ENCODE data around the gene STK11.
A peak's percentile ranks its signal among the peaks of the same experiment; 100 is the strongest.

STK11 gene

DNA sequence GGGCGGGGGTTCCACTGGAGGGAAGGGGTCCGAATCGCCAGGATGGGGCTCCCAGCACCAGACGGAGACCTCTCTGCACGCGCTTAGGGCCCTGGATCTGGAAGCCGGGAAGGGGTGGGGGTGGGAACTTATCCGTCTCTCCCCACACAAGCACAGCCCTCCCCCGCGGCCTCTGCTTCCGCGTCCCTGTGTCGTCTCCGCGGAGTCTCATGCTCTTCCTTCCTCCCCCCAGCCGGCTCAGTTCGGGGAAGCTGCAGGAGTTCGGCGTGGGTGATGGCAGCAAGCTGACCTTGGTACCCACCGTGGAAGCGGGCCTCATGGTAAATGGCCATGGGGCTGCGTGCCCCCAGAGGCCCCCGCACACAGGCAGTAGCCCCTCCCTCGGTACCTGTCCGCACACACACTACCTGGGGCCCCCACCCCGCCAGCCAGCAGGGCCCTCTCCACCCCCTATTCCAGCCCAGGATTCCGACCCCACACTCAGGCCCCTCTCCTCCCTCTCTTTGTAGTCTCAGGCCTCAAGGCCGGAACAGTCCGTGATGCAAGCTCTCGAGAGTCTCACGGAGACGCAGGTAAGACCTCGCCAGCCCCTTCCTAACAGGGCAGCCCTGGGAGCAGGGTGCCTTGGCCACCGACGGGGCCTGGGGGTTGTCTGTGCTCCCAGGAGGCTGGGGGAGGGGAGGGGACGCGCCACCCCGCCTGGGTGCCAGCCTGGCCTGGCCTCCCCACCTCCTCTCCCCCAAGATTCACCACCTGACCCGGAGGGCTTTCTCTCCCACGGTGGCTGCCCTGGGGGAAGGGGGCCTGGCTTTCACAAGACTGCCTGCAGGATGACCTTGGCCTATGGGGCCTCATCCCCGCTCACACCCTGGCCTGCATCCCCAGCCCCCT lies 46.0 kb downstream of the STK11 start:
- DNase-seq: no peak

DNA sequence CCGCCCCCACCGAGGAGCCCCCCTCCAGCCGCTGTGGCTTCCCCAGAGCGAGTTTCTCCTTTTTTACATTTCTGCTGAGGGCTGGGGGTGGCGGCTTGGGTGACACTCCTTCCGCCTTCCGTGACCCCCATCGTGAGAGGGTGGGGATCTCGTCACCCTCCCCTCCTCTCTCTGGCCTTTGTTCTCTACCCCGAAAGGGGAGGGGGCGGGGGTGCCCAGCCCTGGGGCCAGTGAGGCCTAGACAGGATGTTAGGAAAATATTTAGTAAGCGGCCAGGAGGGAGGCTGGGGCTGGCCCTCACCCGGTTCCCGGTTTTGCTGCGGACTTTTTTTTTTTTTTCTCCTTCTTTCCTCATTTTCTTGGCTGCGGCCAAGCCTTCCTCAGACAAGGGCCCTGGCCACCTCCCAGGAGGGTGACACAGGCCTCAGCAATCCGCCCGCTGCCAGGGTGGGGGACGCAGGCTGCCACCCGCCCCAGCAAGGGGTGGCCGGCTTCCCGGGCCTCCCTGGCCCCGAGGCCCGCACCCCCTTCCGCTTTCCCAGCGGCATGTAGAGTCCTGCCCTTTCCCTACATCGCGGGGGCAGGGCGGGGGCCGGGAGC lies 46.7 kb downstream of the STK11 start:
- DNase-seq: no peak

DNA sequence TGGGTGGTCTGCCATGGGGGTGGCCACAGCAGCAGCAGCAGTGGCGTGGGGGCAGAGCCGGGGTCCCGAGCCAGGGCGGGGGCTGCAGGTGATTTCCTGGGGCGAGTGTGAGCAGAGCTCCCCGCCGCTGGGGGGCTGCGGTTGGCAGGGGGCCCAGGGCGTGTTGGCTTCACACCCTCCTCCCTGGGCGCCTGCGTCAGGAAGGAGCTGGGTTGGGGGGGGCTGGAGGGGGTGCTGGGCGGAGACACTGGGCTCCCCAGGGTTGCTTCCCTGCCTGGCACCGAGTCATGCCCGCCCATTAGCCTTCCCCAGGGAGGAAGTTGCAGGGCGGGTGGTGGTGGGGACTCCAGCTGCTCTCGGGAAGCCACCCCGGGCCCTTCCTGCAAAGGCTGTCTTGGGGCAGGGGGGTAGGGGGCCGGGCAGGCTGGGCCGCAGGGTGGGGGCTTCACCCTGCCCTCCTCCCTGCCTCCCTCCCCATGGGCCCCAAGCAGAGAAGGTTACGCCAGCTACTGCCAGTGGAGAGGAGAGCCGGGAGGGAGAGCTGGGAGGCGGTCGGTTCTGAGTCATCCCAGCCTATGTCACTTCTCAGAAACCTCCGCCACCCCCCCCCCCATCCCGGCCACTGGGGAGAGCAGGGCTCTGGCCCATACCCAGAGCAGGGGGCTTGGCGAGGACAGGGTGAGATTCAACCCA lies 47.4 kb downstream of the STK11 start:
- peak; percentile 43 for DNase-seq

DNA sequence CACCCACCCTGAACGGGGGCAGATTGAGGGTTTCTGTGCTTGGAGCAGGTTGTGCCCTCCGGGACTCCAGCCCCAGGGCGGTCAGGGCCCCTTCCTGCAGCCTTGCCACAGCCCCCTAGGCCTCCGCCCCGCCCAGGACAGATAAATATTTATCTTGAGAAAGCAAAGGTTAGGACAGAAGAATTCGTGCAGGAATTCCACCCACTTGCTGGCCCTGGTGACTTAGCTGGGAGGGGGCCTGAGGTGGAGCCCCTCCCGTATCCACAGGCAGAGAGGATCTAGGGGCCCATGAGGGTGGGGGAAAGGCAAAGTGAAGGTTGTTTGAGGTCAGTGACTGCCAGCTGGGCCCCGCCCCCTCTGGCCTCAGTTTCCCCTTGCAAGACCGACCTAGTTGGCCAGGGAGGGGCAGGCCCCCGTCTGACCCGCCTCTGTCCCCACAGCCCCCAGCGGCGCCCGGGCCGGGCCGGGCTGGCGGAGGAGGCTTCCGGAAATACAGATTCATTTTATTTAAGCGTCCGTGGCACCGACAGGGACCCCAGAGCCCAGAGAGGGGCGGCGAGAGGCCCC lies 48.0 kb downstream of the STK11 start:
- DNase-seq: no peak

DNA sequence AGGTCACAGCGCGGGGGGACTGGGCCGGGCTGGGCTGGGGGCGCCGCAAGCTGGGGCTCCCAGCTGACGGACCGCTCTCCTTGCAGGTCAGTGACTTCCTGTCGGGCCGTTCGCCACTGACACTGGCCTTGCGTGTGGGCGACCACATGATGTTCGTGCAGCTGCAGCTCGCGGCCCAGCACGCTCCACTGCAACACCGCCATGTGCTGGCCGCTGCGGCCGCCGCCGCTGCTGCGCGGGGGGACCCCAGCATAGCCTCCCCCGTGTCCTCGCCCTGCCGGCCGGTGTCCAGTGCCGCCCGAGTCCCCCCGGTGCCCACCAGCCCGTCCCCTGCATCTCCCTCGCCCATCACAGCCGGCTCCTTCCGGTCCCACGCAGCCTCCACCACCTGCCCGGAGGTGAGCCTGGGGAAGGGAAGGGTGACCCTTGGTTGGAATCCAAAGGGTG lies 48.5 kb downstream of the STK11 start:
- DNase-seq: no peak

DNA sequence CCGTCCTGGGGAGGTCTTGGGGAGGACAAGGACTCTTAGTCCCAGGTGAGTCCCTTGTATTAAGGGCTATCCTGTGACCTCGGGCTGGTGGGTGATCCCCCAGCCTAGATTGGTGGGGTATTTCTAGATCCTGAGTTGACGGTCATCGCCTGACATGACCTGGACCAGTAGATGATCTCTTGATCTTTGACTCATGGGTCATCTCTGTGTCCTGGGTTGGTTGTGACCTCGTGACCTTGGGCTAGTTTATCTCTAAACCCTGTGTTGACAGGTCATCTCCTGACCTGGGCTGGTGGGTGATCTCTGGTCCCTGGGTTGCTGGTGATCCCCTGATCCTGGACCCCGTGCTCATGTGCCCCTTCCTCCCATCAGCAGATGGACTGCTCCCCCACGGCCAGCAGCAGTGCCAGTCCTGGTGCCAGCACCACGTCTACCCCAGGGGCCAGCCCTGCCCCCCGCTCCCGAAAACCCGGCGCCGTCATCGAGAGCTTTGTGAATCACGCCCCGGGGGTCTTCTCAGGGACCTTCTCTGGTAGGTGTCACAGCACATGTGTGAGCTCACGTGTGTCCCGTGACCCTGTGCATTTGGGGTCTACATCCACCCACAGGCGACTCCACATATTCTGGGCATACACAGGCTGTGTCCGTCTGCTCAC lies 49.1 kb downstream of the STK11 start:
- no peak for DNase-seq

DNA sequence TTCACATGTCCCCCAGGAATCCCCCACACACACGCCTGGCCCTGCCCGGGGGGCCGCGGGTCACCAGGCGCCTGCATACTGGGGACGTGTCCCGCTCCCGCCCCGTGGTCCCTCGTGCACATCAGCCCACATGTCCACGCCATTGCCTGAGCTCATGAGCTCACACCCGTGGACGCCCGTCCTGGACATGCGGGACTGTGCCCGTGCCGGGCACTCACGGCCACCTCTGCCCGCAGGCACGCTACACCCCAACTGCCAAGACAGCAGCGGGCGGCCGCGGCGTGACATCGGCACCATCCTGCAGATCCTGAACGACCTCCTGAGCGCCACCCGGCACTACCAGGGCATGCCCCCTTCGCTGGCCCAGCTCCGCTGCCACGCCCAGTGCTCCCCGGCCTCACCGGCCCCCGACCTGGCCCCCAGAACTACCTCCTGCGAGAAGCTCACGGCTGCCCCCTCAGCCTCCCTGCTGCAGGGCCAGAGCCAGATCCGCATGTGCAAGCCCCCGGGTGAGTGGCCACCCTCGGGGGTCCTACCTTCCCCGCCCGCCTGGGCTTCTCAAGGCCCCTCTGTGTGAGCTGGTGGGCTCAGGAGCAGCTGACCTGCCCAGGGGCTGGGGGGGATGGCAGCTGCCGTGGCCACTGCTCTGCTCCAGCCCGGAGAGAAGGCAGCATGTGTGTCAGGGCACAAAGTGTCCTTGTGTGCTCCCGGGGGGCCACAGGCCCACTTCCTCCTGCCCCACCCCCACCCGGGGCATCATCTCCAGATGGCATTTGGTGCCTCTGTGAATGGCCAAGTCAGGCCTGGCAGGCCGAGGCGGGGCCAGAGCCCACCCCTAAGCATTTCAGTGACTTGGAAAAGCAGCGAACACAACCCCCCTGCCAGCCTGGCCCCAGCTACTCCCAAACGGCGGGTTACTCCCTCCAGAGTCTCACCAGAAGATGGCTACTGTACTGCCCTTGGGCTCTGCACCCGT lies 49.9 kb downstream of the STK11 start:
- no peak for DNase-seq

DNA sequence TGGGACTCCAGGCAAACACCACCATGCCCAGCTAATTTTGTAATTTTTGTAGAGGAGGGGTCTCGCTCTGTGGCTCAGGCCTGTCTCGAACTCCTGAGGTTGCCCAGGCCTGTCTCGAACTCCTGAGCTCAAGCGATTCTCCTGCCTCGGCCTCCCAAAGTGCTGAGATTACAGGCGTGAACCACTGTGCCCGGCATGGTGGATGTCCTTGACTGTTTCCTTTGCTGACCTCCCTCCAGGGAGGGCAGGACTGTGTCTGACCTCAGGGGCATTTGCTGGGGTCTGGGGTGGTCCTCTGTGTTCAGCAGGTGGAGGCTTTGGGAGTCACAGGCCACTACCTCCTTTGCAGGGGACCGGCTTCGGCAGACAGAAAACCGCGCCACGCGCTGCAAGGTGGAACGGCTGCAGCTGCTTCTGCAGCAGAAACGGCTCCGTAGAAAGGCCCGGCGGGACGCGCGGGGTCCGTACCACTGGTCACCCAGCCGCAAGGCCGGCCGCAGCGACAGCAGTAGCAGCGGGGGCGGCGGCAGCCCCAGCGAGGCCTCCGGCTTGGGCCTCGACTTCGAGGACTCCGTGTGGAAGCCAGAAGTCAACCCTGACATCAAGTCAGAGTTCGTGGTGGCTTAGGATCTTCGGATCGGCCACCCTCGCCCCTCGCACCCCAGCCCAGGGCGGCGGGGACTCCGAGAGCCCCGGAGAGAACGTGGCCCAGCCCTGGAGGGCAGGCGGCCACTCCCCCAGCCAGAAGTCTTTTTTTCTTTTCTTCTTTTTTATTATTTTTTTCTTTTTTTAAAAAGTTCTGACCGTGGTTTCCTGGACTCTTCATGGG lies 51.3 kb downstream of the STK11 start:
- DNase-seq: no peak

DNA sequence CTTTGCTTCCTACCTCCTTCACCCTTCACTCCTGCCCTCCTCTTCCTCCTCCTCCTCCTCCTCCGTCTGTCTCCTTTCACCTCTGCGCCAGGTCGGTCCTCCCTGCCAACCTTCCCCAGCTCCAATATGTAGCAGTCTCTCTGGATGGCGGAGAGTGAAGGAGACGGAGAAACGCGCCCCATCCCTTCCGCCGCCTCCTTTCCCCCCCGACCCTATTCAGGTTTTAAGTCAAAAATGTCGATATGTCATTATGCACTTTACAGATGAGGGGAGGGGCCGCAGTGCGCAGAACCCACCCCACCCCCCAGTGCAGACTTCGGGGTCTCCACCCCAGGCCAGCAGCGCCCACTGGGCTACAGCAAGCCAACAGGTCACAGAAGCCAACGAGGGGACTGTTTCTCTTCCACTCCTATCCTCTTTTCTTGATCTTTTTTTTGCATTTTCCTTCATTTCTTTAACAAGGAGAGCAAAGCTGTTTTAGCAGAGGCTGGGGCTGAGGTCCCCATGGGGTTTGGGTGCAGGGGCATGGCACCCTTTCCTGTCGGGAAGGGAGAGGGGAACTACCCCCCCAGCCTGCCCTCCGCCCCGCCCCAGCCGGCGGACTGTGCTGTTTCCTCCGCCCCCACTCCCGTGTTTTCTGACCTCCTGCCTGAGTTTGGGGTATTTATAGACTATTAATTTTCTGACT lies 52.0 kb downstream of the STK11 start:
- DNase-seq: no peak

DNA sequence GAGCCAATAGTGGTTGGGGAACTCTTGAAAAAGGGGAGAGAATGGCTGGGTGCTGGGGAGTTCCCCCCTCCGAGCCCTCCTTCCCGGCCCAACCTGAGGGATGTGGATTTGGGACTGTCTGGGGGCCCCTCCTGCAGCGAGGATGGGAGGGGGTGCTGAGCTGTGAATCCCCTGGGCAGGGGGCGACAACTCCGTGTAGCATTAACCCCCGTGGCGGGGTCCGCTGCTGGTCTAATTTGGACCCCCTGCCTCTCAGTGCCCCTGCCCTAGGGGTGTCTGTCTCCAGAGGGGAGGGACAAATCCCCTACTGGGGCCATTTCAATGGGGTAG lies 52.5 kb downstream of the STK11 start:
- no peak for DNase-seq

DNA sequence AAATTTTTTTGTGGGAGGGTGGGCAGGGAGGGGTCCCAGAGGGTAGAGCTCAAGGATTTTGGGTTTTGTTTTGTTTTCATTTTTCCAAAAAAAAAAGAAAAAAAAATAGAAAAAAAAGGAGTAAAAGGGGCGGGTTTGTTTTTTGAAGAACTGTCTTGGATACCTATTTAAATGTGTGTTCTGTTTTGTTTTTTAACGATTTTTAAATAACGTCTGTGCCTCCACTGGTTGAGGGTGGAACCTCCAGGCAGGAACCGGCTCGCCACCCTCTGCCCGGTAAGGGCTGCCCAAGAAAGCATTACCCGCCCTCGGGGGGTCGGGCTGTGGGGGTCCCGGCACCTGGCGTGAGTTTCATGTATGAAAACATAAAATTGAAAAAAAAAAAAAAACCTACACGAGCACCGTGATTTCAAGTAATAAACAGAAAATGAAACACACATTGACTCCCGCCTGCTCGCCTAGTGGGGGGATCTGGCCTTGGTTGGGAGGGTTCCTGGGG lies 53.2 kb downstream of the STK11 start:
- no peak for DNase-seq

DNA sequence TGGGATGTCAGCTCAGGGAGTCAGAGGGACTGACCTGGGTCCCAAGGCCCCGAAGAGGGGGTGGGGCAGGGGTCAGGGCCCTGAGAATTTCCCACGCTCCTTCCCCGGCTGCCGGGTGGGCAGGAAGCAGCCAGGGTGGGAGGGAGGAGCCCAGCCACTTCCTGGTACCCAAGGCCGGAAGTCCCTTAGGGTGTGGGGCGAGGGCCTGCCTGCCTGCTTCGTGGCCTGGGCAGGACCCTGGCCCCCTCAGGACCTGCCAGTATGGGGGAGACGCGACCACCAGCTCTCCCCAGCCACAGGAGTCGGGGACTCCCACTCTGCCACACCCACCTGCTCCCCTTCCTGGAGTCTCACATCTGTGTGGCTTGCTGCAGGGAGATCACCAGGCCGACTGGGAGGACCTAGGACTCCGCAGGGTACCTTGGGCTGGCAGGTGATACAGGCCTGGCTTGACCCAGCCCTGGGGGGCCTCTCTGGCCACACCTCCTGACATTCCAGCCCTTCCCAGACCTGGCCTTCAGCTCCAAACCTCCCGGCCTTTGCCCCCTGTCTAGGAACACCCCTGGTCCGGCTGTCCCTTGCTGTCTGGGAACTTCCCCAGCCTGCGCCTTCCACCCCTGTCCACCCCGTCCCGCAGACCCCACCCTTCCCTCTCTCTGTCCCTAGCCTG lies 53.8 kb downstream of the STK11 start:
- DNase-seq: no peak

DNA sequence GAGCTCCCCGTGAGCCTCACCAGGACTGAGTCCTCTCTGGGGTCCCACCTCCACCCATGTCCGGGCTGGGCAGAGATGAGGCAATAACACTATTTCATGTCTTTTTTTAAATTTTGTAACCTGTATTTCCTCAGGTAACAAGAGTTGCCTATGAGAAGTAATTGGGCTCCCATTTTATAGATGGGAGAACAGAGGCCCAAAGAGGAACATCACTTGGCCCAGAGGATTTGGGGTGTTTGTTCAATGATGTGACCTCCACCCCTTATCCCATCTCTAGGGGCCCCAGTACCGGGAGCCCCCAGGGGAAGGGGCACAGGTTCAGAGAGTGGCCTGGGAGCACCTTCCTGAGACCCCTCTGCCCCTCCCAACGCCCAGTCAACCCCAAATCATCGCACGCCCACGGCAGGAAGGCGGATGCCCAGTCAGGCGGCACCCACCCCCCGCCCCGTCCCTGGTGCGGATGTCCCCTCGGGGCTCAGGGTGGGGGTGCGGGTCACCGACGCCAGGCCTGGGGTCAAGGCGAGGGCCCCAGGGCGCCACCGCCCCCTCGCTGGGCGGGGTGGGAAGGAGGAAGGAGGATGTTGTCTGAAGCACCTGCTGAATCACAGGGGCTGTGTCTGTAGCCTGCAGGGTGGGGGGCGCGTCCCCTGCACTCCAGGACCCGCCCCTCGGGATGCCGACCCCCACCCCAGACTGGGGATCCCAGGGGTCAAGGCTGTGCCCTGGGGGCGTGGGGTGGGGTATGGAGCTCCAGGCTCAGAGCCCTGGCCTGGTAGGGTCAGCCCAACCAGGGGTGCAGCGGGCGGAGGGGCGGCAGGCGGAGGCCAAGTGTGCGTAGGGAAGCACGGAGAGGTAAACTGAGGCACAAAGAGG lies 54.5 kb downstream of the STK11 start:
- no peak for DNase-seq

DNA sequence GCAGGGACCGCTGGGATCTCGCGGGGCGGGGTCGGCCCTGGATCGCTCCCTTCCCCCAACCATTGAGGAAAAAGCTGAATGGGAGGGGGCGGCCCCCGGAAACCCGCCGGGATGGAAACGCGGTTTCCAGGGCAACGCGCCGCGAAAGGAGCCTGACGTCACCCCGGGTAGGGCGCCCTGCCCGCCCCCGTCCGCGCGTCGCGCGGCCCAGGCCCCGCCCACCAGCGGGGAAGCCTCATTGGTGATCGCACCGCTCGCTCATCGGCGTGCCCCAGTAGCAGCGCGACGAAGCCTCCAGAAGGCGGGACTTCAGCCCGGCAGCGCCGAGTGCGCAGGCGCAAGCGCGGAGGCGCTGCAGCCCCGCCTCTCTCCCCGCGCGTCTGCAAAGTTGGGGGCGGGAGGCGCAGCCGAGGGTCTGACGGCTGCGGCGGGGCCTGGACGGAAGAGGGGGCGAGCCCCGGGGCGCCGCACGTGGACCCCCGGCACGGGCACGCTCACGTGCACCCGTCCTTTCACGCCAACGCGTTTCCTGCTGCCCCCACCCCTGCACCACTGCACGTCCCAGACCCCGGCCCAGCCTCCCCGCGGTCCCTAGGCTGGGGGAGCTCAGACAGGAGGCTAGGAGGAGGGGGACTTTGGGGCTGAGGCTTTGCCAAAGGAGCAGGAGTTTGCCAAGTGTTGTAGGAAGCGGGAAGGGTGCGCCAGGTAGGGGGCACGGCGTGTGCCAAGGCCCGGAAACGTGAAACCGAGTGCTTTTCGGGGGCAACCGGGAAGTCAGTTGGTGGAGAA lies 55.4 kb downstream of the STK11 start:
- DNase-seq: peak; percentile 74

DNA sequence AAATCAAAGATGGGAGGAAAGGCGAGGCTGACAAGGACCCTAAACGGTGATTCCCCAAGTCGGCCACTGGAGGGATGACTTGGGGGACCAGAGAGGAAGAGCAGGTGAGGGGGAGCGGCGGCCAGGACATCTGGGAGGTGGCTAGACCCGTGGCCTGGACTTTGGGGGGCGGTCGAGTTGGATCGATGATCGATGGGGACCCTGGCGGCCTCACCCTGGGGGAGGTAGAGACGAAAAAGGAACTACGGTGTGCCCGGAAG lies 55.9 kb downstream of the STK11 start:
- DNase-seq: no peak

DNA sequence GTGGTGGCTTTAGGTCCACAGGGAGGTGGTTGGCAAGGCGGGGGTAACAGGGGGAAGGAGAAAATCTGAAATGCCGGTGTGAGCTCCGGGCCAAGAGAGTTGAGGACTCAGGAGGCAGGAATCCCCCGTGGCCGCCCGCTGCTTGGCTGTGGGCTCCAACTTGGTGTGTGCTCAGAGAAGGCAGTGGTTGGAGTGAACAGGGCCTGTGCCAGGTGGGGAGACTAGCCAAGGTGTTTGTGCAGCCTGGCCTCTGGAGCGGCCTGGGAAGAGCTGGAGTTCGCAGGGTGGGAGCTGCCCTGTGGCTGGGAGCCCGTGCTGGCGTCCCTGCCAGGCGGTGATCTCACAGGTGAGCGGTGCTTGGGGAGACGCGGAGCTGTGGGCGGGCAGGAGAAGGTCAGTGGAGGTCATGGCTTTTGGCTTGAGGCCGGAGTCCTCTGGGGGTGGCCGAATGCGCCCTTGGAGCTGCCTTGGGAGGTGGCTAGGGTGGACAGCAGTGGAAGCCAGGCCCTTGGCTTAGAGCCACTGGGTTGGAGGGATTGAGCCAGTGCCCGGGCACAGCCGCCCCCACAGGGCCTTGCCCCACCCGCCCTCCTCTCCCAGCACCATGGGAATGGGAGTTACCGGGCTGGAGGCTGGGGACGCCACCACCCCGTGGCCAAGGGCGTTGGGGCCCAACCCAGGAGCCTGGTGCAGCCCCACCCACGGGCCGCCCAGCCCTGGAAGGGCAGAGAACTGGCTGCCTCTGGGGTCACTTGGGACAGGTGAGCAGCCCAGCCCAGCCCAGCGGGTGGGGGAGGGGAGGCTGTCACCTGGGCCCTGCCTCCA lies 56.4 kb downstream of the STK11 start:
- no peak for DNase-seq

DNA sequence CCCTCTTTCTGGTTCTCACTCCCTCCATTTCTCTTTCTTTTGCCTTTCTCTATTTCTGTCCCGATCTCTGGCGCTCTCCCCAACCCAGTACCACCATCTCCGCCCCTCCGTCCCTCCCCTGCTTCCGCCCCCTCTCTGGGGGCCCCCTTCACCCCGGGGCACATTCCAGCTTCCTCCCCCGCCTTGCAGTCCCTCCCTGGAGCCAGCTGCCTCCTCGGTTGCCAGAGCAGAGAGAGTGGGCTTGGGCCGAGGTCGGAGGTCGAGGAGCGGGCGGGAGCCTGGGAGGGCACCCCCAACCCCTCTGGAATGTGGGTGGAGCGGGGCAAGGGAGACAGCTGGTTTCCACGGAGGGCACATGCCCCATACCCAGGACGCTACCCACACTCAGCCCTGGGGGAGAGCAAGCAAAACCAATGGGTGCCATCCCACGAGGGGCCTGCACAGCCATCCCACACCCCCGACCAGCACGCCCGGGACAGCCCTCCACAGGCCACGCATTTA lies 57.1 kb downstream of the STK11 start:
- no peak for DNase-seq

Measured in NCI-H1417 treated with DMSO at 0.1 percent for 48 hours (cell line).